HK-2 (cell line): Measurements from ENCODE around the gene SLC16A3.

Experiments used
- DNase-seq: peaks from one replicate; pipeline ENCODE4 v3.0.0-alpha.2; 2018; ENCODE audit not compliant: unreplicated experiment

Gene SLC16A3

DNA sequence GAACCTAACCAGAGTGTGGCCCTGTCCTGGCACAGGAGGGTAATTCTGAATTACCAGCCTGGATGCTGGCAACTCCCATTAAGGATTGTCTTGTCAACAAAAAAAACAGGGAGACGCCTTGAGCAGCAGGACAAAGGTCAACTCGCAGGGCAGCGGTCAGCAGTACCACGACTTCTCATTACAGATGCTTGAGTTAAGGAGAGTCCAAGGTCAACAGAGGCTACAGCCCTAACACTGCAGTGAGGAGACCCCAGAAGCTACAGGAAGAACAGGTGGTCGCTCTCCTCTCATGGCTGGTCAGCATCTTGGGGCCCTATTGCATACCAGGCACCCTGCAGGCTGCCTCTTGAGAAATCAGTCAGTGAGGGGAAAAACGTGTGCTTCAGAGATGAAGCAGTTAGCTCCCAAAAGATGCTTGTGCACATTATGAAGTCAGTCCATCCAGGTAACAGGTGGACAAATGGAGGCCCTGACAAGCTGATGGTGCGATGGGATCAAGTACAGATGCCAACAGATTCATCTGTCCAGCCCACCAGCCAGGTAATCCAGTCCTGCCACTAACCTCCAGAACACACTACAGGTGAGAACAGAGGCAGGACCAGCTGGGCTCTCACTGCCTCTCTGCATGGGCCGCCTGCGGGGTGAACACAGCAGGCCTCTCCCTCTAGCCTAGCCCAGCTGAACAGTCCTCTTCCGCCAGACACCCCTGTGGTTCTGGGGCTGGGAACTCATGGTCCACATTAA is 40.5 kb downstream of the SLC16A3 start:
- DNase-seq = no peak

- no peak for DNase-seq
Measured at GRCh38 chr17:82269882-82270500, 41.1 kb downstream of the SLC16A3 start.

DNA sequence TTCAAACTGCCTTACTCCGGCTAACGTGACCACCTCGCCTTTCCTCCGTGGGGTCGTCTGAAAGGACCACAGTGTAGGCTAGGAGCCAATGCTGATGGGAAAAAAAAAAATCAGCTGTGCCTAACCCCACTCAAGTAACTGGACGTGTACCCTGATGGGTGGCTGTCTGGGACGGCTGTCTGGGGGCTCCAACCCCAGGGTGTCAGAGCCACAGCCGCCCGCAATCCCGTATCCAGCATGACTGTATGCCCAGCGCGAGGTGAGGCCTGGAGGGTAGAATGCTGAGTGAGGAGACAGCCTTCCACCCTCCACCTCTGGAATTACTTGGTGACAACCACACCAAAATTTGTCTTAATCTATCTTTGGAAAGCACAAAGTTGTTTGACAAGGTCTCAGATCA is 41.8 kb downstream of the SLC16A3 start:
- no peak for DNase-seq

GRCh38 chr17:82271401-82271800 is 42.6 kb downstream of the SLC16A3 start:
- no peak for DNase-seq

GRCh38 chr17:82272495-82273326 is 43.9 kb downstream of the SLC16A3 start:
- no peak for DNase-seq

DNA sequence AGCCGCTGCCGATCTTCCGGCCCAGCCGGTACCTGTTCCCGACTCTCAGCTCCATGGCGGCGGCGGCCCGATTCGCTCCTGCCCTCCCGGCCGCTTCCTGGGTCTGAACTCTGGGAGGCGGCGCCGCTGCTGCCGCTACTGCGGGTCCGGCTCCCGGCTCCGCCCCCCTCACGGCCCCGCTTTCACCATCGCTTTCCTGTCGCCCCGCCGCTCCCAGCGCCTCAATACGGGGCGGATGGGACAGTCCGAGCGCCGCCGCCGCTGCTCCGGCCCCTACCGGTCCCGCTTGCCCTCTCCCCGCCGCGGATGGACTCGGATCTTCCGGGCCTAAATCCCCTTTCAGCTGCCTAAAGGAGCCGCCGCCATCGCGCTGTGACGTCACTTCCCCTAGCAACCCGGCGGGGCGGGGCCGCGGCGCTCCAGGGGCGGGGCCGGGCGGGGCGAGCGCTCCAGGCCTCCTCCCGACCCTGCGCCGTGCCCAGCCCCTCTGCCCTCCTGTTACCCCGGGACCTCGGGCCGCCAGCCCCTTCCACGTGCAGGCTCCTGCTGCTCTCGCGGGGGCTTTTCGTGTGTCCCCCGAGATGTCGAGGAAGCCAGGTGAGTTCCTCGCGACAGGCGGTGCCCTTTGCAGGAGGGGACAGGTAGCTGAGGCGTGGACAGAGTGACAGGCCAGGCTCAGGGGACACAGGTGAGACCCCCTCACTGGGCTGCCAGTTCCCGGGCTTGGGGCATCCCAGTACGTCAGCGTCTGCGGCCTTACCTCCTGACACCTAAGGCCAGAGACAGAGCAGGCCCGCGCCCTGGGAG is 44.7 kb downstream of the SLC16A3 start, which contains the start of gene CSNK1D:
CSNK1D (minus strand) TSS at position 374 of the 807 bp plus-strand sequence; CDS start at position 55, 319 bp downstream.
- DNase-seq = peak; percentile 89

DNA sequence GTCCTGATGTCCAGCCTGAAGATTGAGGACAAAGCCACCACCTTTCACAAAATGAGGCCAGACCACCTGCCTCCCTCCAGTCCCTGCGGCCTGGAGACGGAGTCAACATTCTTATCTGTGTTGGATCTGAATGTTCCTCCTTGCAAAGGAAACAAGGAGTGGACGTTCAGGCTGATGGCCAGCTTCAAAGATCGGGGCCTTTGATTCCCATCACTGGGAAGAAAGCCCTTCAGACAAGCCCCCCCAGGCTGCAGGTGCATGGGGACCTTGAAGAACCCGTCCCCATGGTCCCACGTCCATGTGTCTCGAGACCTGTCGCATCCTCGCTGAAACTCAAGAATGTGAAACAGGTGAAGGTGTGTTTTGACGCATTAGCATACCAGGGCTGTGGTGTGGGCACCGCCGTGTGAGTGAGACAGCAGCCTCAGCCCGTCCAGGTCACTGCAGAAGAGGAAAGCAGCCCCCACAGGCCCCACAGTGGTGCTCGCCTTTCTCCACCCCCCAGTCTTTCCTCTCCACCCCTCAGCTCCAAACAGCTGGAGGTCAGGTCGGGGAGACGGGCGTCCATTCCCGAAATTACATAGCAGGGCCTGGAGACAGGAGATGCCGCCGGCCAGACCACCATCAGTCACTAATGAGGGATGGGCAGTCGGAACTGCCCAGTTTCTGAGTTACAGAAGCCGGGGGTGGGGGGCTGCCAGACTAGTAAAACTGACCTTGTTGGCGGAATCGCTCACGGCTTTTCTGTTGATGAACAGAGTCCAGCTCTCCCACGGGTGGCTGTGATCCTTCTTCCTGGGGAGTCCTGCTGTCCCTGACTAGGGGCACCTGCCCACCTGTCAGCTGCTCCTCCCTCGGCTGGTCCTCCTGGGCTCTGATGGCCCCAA is 45.5 kb downstream of the SLC16A3 start:
- no peak for DNase-seq

- no peak for DNase-seq
Measured at GRCh38 chr17:82275326-82275725, 46.5 kb downstream of the SLC16A3 start.

- no peak for DNase-seq
Measured at GRCh38 chr17:82276938-82277337, 48.1 kb downstream of the SLC16A3 start.

DNA sequence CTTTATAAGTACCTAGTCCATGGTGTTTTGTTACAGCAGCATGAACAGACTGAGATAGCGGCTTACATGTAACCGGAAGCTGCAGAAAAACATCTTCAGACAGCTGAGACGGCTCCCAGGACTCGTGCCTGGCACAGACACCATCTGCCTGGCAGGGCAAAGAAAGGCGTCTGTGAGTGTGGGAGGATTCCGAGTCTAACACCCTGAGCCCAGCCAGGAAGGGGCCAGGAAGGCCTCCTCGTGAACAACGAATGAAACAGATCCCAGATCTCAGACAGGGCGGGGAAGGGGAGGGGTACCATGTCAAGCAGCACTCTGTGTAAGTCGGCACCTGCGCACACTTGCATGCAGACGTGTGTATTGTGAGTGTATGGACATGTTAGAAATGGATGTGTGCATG is 49.0 kb downstream of the SLC16A3 start:
- no peak for DNase-seq

GRCh38 chr17:82278308-82278707 is 49.5 kb downstream of the SLC16A3 start:
- DNase-seq = no peak

- no peak for DNase-seq
Measured at GRCh38 chr17:82278786-82279391, 50.0 kb downstream of the SLC16A3 start.

DNA sequence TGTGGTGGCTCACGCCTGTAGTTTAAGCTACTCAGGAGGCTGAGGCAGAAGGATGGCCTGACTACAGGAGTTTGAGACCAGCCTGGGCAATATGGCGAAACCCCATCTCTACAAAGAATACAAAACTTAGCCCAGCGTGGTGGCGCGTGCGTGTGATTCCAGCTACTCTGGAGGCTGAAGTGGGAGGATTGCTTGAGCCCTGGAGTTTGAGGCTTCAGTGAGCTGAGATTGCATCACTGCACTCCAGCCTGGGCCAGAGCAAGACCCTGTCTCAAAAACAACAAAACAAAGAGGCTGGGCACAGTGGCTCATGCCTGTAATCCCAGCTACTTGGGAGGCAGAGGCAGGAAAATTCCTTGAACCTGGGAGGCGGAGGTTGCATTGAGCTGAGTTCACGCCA is 51.7 kb downstream of the SLC16A3 start:
- no peak for DNase-seq

GRCh38 chr17:82281076-82281475 is 52.2 kb downstream of the SLC16A3 start:
- no peak for DNase-seq

- DNase-seq = peak; percentile 77
Measured at GRCh38 chr17:82281502-82282238, 52.8 kb downstream of the SLC16A3 start.

DNA sequence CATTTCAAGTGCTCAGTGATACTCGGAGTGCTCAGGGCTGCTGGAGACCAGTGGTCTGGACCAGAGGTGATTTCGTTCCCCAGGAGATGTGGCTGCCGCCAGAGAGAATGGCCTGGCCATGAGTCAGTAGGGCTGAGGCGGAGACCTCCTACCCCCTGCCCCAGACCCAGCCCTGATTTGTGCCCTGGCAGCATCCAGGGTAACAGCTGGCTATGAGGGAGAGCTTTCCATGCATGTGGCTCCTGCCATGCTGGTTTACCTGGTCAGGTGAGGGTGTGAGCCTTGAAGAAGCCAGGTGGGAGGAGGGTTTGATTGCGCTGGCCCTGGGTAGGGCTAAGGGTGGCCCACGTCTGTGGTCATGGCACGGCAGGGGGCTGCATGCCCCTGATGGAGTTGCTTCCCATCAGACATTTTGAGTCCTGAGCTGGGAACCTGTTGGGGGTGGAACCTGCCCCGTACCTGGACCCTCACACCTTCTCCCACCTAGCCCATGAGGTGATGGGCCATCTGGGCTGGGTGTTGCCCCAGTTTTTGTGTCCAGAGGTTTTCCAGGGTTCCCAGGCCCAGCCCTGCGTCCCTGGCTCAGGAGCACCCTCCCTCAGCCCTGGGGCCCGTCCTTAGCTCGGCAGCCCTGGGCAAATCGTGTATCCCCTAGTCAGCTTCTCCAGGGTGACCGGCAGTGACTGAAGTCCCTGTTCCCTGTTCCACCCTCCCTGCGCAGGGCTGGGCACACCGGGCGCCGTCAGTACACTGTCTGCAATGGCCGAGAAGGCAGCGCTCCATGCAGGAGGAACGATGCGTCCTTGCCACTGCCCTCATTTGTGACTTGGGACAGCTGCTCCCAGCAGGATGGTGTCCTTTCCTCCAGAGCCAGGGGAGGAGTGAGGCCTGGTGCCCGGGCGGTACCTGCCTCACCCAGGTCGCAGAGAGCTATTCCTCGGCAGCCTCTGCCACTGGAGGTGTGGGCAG is 53.7 kb downstream of the SLC16A3 start:
- DNase-seq = no peak

DNA sequence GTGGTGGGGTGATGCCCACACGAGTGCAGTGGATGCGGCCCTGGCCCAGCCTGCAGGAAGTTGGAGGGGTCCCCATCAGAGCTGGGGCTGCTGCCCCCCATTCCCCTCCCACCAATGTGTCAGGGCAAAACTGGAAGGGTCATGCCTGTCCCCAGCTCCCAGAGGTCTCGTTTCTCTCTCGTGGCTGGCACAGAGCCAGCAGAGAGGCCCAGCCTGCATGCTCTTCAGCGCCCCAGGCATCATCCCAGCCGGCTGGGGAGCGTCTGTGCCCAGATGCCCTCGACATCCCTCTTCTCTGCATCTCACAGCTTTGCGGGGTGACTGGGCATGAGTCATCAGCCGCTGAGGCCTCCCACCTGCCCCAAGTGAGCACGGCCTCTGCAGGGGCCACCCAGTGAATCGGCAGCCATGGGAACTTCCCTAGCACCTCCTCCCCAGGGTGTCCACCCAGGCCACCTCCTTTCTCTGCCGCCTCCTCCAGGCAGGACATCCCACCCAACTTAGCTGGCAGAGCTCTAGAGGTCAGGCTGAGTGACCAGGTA is 54.4 kb downstream of the SLC16A3 start:
- DNase-seq = peak; percentile 85

DNA sequence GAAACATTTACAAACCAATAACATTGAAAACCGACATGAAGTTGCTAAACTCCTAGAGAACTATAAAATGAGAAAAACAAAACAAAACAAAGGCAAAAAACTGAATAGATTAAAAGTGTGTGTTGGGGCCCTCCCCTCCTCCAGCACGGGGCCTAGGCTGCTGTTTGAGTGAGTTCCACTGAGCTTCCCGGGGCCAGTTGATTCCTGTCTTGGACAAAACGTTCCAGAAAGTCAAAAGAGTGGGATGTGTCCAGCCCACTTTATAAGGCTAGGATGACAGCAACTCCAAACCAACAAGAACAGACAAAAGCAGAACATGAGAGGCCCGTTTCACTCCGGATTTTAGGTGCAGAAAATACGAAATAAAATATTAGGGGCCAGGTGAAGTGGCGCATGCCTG is 56.3 kb downstream of the SLC16A3 start:
- DNase-seq = no peak
